Activated naive CD8-positive, alpha-beta T cell treated with anti-CD3 and anti-CD28 coated beads, Interleukin-2, amount 10 ng/mL, durations not matched to agents 7 days and 5 days (primary cell): ENCODE data around the gene KLHL1. TPM values are rescaled to one million over a fixed set of nuclear protein-coding genes. Genes with fewer than 3 reads are reported as not detected.

Source experiments
- ATAC-seq: fragments of 150-1000 bp; cut with Tn5 transposase; one replicate; pipeline ENCODE4 v1.10.0; 2021; ENCODE audit warnings: low read depth, moderate library complexity
- POLR2A ChIA-PET: fragments of 350-600 bp; sonication (Branson Sonifier 250); formaldehyde crosslinking; loops from one replicate; lab custom pipeline; 2021; ENCODE audit warnings: antibody characterized with exemption; lab: Charles Lee
- DNase-seq: peaks from one replicate; pipeline ENCODE4 v3.0.0; 2021
- H3K27ac Mint-ChIP-seq: one replicate; pipeline ENCODE4 v1.8.0; 2022; ENCODE audit warnings: mild to moderate bottlenecking, mixed read lengths
- H3K27me3 Mint-ChIP-seq: one replicate; pipeline ENCODE4 v1.8.0; 2022; ENCODE audit warnings: mild to moderate bottlenecking, moderate library complexity, mixed read lengths
- H3K36me3 Mint-ChIP-seq: one replicate; pipeline ENCODE4 v1.8.0; 2021; ENCODE audit warnings: mild to moderate bottlenecking, mixed read lengths
- H3K4me1 Mint-ChIP-seq: one replicate; pipeline ENCODE4 v1.8.0; 2021; ENCODE audit warnings: mixed read lengths
- H3K4me3 Mint-ChIP-seq: one replicate; pipeline ENCODE4 v1.8.0; 2022; ENCODE audit warnings: mild to moderate bottlenecking, moderate library complexity, mixed read lengths
- H3K9me3 Mint-ChIP-seq: one replicate; pipeline ENCODE4 v1.8.0; 2021; ENCODE audit warnings: mixed read lengths
- total RNA-seq, 2 experiments: library from RNA; stranded (reverse); gene quantifications; one replicate each; pipeline ENCODE4 v1.2.3, GENCODE V29; 2021

KLHL1 gene
- total RNA-seq, 2 experiments from 2014 or later, result not detected

DNA sequence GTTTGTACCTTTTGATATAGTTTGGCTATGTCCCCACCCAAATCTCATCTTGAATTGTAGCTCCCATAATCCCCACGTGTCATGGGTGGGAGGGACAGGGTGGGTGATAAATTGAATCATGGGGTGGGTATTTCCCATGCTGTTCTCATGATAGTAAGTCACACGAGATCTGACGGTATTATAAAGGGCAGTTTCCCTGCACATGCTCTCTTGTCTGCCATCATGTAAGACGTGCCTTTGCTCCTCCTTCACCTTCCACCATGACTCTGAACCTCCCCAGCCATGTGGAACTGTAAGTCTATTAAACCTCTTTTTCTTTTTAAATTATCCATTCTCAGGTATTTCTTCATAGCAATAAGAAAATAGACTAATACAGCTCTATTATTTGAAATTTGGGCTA is 331.3 kb downstream of the KLHL1 start:
- no peak overlapping the region for H3K27ac Mint-ChIP-seq
- POLR2A ChIA-PET, result no interaction called here
- ATAC-seq (no peak), DNase-seq (no peak)
- peaks cover 2% of the 10 kb centered on the region for H3K9me3 Mint-ChIP-seq
- H3K4me1 Mint-ChIP-seq, result no peaks in the 10 kb centered on the region
- no peaks in the 10 kb centered on the region for H3K36me3 Mint-ChIP-seq
- no peaks in the 10 kb centered on the region for H3K27me3 Mint-ChIP-seq
- H3K4me3 Mint-ChIP-seq, result no peak overlapping the region

DNA sequence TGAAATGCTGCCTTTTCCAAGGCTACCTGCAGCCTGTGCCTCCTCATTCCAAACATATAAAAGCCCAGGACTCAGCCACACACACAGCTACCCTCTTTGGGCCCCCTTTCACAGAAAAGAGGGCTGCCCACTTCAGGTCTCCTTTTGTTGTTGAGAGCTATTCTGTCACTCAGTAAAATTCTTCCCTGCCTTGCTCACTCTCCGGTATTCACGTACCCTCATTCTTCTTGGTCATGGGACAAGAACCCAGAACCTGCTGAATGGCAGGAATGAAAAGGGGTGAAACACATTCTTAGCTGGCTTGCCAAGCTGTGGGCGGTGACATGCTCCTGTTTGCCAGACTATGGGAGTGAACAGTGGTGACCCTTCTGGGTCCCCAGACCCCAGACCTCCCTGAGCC is 338.6 kb downstream of the KLHL1 start:
- POLR2A ChIA-PET, result no interaction called here
- Mint-ChIP-seq H3K9me3 (no peaks in the 10 kb centered on the region), H3K27ac (no peak overlapping the region), H3K27me3 (no peaks in the 10 kb centered on the region), H3K36me3 (no peaks in the 10 kb centered on the region), H3K4me3 (no peak overlapping the region), H3K4me1 (no peaks in the 10 kb centered on the region)
- DNase-seq (no peak), ATAC-seq (no peak)

DNA sequence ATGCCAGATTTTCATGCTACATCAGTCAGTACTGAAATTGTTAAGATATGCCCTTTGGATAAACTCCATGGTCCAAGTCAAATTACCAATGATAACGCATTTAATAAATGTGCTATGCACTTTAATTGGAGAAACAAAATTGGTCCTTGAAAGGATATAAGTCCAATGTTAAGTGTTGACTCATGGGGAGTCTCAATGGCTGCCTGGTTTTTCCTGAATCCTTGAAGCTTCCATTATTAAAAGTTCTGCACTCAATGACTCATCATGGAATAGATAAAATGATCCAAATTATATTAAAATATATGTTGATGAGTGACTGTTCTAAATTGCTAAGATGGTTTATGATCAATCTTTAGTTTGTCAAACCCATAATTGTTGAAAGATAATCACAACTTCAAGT is 346.7 kb downstream of the KLHL1 start:
- Mint-ChIP-seq H3K27me3 (no peaks in the 10 kb centered on the region), H3K36me3 (no peaks in the 10 kb centered on the region), H3K9me3 (peaks cover 4% of the 10 kb centered on the region), H3K4me3 (no peak overlapping the region), H3K27ac (no peak overlapping the region), H3K4me1 (no peaks in the 10 kb centered on the region)
- ATAC-seq, result no peak
- DNase-seq, result no peak
- POLR2A ChIA-PET, result no interaction called here

DNA sequence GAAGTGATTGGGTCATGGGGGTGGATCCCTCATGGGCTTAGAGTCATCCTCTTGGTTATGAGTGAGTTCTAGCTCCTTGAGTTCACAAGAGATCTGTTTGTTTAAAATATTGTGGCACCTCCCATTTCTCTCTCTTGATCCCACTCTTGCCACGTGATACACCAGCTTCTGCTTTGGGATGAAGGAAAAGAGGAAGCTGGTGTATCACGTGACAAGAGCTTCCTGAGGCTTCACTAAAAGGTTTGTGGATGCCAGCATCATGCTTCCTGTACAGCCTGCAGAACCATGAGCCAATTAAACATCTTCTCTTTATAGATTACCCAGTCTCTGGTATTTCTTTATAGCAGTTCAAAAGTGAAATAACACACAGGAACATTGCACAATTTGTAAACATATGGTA is 353.2 kb downstream of the KLHL1 start:
- H3K36me3 Mint-ChIP-seq, result no peaks in the 10 kb centered on the region
- H3K27ac Mint-ChIP-seq, result no peak overlapping the region
- no peaks in the 10 kb centered on the region for H3K4me1 Mint-ChIP-seq
- H3K27me3 Mint-ChIP-seq, result no peaks in the 10 kb centered on the region
- ATAC-seq, result no peak
- no peak for DNase-seq
- no peak overlapping the region for H3K4me3 Mint-ChIP-seq
- peaks cover 2% of the 10 kb centered on the region for H3K9me3 Mint-ChIP-seq
- POLR2A ChIA-PET, result no interaction called here

DNA sequence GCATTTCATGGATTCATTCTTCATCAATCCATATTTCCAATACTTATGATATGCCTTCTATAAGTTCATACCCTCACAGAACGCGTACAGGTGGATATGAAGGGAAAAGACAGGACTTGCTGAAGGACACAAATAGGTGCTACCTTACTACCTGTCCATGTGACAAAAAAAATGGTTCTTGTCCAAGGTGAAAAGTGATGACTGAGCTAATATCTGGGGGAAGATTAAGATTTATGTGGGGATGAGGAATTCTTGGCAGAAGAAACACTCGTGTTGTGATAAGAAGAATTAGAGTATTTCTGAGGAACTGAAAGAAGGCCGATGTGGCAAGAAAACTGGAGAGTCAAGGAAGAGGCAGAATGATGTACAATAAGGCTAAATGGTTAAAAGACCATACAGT is 357.0 kb downstream of the KLHL1 start:
- ATAC-seq, result no peak
- Mint-ChIP-seq H3K4me3 (no peak overlapping the region), H3K27ac (no peak overlapping the region), H3K36me3 (no peaks in the 10 kb centered on the region), H3K9me3 (peaks cover 4% of the 10 kb centered on the region), H3K27me3 (no peaks in the 10 kb centered on the region), H3K4me1 (no peaks in the 10 kb centered on the region)
- no peak for DNase-seq
- POLR2A ChIA-PET, result no interaction called here

DNA sequence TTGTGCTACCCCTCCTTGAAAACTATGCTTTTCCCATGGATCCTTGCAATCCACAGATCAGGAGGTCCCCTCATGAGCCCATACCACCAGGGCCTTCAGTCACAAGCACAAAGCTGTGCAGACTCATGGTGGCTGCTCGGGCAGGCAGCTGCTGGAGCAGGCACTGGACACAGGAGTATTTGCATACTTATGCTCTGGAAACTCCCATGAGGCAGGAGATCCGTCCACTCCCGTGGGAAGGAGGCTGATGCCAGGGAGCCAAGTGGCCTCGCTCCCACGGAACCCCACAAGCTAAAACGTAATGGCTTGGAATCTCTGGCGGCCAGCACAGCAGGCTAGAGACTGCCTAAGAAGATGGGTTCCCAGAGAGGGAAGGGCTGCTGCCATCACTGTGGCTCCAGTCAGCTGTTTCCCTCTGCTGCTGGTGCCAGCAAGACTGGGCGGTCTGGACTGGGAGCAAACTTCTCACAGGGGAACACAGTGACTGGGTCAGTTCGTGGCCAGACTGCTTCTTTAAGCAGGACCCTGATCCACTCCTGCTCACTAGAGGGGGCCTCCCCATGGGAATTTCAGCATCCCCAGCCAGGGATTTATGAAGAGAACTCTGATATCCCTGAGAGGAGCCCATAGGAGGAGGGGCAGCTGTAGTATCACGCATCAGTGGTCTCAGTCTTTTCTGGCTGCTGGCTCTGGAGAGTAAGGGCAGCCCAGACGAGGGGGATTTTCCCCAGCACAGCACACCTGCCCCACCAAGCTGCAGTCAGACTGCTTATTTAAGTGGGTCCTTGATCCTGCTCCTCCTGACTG is 370.9 kb downstream of the KLHL1 start:
- no peak for DNase-seq
- H3K36me3 Mint-ChIP-seq, result no peaks in the 10 kb centered on the region
- no peak overlapping the region for H3K4me3 Mint-ChIP-seq
- H3K4me1 Mint-ChIP-seq, result no peaks in the 10 kb centered on the region
- no peaks in the 10 kb centered on the region for H3K27me3 Mint-ChIP-seq
- no peak for ATAC-seq
- POLR2A ChIA-PET, result no interaction called here
- H3K27ac Mint-ChIP-seq, result no peak overlapping the region
- H3K9me3 Mint-ChIP-seq, result peaks cover 5% of the 10 kb centered on the region

GRCh38 chr13:69721631-69722030 is 386.6 kb downstream of the KLHL1 start:
- DNase-seq (no peak), ATAC-seq (no peak)
- Mint-ChIP-seq H3K9me3 (peaks cover 6% of the 10 kb centered on the region), H3K27ac (no peak overlapping the region), H3K4me1 (peaks cover 2% of the 10 kb centered on the region), H3K36me3 (no peaks in the 10 kb centered on the region), H3K27me3 (no peaks in the 10 kb centered on the region), H3K4me3 (no peak overlapping the region)
- POLR2A ChIA-PET, result no interaction called here

GRCh38 chr13:69720278-69720983 is 387.8 kb downstream of the KLHL1 start:
- DNase-seq, result no peak
- no peaks in the 10 kb centered on the region for H3K27me3 Mint-ChIP-seq
- H3K9me3 Mint-ChIP-seq, result peaks cover 5% of the 10 kb centered on the region
- ATAC-seq, result no peak
- no peak overlapping the region for H3K4me3 Mint-ChIP-seq
- H3K27ac Mint-ChIP-seq, result no peak overlapping the region
- peaks cover 2% of the 10 kb centered on the region for H3K4me1 Mint-ChIP-seq
- POLR2A ChIA-PET, result no interaction called here
- no peaks in the 10 kb centered on the region for H3K36me3 Mint-ChIP-seq

DNA sequence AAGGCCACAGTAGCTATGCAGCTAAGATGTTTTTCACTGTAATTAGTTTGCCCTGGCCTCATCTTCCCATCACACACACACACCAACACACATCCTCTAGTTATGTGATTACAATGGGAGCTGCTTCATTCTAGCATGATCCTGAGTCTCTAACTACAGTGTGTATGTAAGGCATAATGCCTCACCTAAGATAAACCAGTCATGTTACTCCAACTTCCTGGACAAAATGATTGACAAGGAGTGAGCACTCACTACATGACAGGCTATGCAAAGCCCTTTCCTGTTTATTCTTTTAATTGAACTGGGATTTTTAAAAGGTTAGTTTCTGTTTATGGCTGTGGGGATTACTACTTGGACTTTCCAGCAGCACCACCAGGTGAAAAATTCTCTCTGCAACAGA is 401.4 kb downstream of the KLHL1 start:
- Mint-ChIP-seq H3K27ac (no peak overlapping the region), H3K4me1 (no peaks in the 10 kb centered on the region), H3K36me3 (no peaks in the 10 kb centered on the region), H3K27me3 (no peaks in the 10 kb centered on the region), H3K4me3 (no peak overlapping the region), H3K9me3 (peaks cover 2% of the 10 kb centered on the region)
- ATAC-seq (no peak), DNase-seq (no peak)
- POLR2A ChIA-PET, result no interaction called here

GRCh38 chr13:69704311-69704710 is 403.9 kb downstream of the KLHL1 start:
- POLR2A ChIA-PET, result no interaction called here
- no peak for ATAC-seq
- no peak overlapping the region for H3K27ac Mint-ChIP-seq
- no peak for DNase-seq
- no peak overlapping the region for H3K4me3 Mint-ChIP-seq
- H3K36me3 Mint-ChIP-seq, result no peaks in the 10 kb centered on the region
- H3K27me3 Mint-ChIP-seq, result no peaks in the 10 kb centered on the region
- no peaks in the 10 kb centered on the region for H3K4me1 Mint-ChIP-seq
- H3K9me3 Mint-ChIP-seq, result peaks cover 2% of the 10 kb centered on the region

- ATAC-seq (no peak), DNase-seq (no peak)
- Mint-ChIP-seq H3K4me3 (no peak overlapping the region), H3K4me1 (no peaks in the 10 kb centered on the region), H3K9me3 (no peaks in the 10 kb centered on the region), H3K36me3 (no peaks in the 10 kb centered on the region), H3K27ac (no peak overlapping the region), H3K27me3 (no peaks in the 10 kb centered on the region)
- POLR2A ChIA-PET, result no interaction called here
Observed at GRCh38 chr13:69690999-69691398, 417.3 kb downstream of the KLHL1 start.

DNA sequence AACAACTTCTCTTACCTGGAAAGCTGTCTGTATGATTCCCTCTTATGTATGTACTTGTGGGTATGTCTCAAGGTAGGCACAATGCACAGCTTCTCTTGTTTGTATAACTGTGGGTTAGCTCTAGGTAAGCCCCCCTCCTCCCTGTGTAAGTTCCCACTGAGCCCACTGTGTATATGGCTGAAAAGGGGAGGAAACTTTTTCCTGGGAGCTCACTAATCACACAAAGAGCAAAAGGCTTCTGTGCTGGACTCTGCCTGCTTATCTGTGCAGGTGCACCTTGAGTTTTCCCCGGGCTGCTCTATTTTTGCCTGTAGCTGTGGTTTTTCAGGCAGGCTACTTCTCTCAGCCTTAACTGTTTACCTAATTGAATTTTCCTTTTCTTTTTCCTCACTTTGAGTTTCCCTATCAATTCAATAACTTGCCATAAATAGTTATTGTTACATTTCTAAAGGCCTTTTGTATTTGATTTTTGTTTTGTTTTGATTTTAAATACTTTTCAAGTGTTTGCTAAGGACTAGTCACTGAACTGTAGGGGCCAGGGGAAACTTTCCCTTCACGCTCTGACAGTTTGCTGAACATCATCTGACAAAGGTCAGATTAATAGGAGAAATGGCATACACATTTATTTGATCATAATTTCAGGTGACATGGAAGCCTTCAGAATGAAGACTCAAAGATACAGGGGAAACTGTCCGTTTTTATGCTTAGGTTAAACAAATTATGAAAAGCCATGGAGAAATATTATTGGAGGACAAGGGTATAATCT is 424.1 kb downstream of the KLHL1 start:
- Mint-ChIP-seq H3K27ac (no peak overlapping the region), H3K9me3 (no peaks in the 10 kb centered on the region), H3K27me3 (no peaks in the 10 kb centered on the region), H3K4me3 (no peak overlapping the region), H3K36me3 (no peaks in the 10 kb centered on the region), H3K4me1 (no peaks in the 10 kb centered on the region)
- ATAC-seq (no peak), DNase-seq (no peak)
- POLR2A ChIA-PET, result no interaction called here

- Mint-ChIP-seq H3K9me3 (no peaks in the 10 kb centered on the region), H3K27ac (no peak overlapping the region), H3K36me3 (no peaks in the 10 kb centered on the region), H3K4me1 (no peaks in the 10 kb centered on the region), H3K27me3 (no peaks in the 10 kb centered on the region), H3K4me3 (no peak overlapping the region)
- no peak for DNase-seq
- no peak for ATAC-seq
- POLR2A ChIA-PET, result no interaction called here
Observed at GRCh38 chr13:69681722-69682121, 426.5 kb downstream of the KLHL1 start.

GRCh38 chr13:69677343-69677742 is 430.9 kb downstream of the KLHL1 start:
- H3K4me1 Mint-ChIP-seq, result no peaks in the 10 kb centered on the region
- ATAC-seq (no peak), DNase-seq (no peak)
- no peak overlapping the region for H3K4me3 Mint-ChIP-seq
- H3K27ac Mint-ChIP-seq, result no peak overlapping the region
- POLR2A ChIA-PET, result no interaction called here
- peaks cover 4% of the 10 kb centered on the region for H3K9me3 Mint-ChIP-seq
- H3K36me3 Mint-ChIP-seq, result no peaks in the 10 kb centered on the region
- H3K27me3 Mint-ChIP-seq, result no peaks in the 10 kb centered on the region
